HUES48 (cell line): ENCODE data around the gene TUBB6.

ENCODE experiments used
- H3K27ac ChIP-seq: one replicate; pipeline ENCODE4 v1.7.0; 2013; ENCODE audit warnings: low read depth, low read length, inconsistent platforms
- H3K27me3 ChIP-seq: 2 replicates; pipeline ENCODE4 v1.6.1; 2013; ENCODE audit warnings: mild to moderate bottlenecking, low read length; ENCODE audit not compliant: control insufficient read depth, insufficient read depth
- H3K36me3 ChIP-seq: 2 replicates; pipeline ENCODE4 v1.6.1; 2013; ENCODE audit warnings: low read length; ENCODE audit not compliant: control insufficient read depth, insufficient read depth
- H3K4me1 ChIP-seq: 2 replicates; pipeline ENCODE4 v1.6.1; 2013; ENCODE audit warnings: mild to moderate bottlenecking, low read length; ENCODE audit not compliant: control insufficient read depth, insufficient read depth
- H3K4me3 ChIP-seq: 2 replicates; pipeline ENCODE4 v1.5.1; 2013; ENCODE audit warnings: mild to moderate bottlenecking, low read depth, low read length
- H3K9ac ChIP-seq: 2 replicates; pipeline ENCODE4 v1.6.1; 2013; ENCODE audit warnings: mild to moderate bottlenecking, low read depth, low read length, moderate library complexity
- H3K9me3 ChIP-seq: 2 replicates; pipeline ENCODE4 v1.6.1; 2013; ENCODE audit warnings: low read length; ENCODE audit not compliant: control insufficient read depth, insufficient read depth

The TUBB6 gene

DNA sequence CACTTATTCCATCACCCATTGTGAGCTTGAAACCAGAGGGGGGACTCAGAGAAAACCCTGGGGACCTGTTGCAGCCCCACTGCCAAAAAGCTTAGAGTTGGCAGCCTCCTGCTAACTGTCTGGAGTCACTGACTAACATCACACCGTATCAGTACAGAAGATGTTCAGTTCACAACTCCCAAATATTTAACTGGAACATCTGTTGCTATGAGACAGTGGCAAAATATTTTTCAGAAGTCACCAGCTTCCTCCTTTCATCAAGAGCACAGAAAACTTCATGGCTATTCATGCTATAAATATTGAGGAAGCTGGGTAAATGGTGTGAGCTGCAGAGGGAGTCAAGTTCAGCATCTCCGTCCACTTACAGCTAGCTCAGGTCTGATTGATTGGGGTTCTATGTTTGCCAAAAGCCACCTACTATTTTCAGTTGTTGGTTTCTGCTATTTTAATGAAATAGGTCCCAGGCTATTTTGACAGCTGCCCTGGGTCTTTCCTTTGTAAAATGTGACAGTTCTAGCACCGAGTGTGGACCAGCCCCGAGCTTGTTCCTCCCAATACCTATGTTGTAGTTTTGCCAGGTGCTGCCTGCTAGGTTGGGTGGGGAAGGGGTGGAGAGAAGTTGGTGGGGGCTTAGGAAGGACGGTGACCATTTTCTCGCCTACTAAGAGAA, 9.8 kb downstream of the TUBB6 start:
- Histone ChIP-seq H3K4me1 (no peaks in the 10 kb centered on the region), H3K27ac (no peak overlapping the region), H3K27me3 (no peaks in the 10 kb centered on the region), H3K9me3 (no peaks in the 10 kb centered on the region), H3K4me3 (no peak overlapping the region), H3K36me3 (peaks cover 68% of the 10 kb centered on the region), H3K9ac (no peak overlapping the region)

GRCh38 chr18:12318334-12318697, 10.3 kb downstream of the TUBB6 start:
- peaks cover 66% of the 10 kb centered on the region for H3K36me3 ChIP-seq
- no peak overlapping the region for H3K9ac ChIP-seq
- no peaks in the 10 kb centered on the region for H3K4me1 ChIP-seq
- no peaks in the 10 kb centered on the region for H3K27me3 ChIP-seq
- H3K9me3 ChIP-seq = no peaks in the 10 kb centered on the region
- no peak overlapping the region for H3K27ac ChIP-seq
- H3K4me3 ChIP-seq = no peak overlapping the region

DNA sequence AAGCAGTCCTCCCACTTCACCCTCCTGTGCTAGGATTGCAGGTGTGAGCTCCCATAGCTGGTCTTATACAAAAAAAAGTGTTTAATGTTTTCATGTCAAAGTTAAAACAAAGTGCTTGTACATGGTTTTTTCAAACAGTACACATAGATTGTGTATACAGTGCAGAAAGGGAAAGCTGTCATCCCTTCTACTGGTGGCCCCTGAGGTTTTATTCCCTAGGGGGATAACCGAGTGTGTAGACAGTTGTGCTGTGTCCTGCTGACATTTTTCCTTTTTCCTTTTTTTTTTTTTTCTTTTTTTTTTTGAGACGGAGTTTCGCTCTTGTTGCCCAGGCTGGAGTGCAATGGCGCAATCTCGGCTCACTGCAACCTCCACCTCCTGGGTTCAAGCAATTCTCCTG, 10.8 kb downstream of the TUBB6 start:
- no peaks in the 10 kb centered on the region for H3K9me3 ChIP-seq
- no peak overlapping the region for H3K4me3 ChIP-seq
- H3K36me3 ChIP-seq = peaks cover 61% of the 10 kb centered on the region
- H3K27me3 ChIP-seq = no peaks in the 10 kb centered on the region
- H3K27ac ChIP-seq = no peak overlapping the region
- H3K4me1 ChIP-seq = no peaks in the 10 kb centered on the region
- no peak overlapping the region for H3K9ac ChIP-seq

DNA sequence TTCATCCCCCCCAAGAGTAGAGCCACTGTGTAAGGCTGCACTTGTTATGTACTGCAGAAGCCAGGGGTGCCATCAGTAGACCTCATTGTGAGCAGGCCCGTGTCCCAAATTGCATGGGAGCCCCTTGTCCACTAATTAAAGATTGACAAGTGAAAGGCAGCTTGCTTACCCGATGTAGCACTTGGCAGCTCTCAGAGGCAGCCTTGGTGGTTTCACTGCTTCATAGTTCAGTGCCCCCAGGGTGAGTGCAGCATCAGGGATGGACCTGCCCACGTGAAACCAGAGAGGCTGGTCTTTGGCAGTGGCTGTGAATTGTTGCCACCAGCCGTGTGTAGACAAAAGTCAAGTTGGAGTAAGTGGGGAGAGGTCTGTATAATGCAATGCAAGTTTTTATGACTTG, 13.3 kb downstream of the TUBB6 start:
- H3K9ac ChIP-seq = no peak overlapping the region
- no peaks in the 10 kb centered on the region for H3K9me3 ChIP-seq
- peaks cover 54% of the 10 kb centered on the region for H3K36me3 ChIP-seq
- H3K27ac ChIP-seq = no peak overlapping the region
- H3K27me3 ChIP-seq = no peaks in the 10 kb centered on the region
- no peaks in the 10 kb centered on the region for H3K4me1 ChIP-seq
- H3K4me3 ChIP-seq = no peak overlapping the region

DNA sequence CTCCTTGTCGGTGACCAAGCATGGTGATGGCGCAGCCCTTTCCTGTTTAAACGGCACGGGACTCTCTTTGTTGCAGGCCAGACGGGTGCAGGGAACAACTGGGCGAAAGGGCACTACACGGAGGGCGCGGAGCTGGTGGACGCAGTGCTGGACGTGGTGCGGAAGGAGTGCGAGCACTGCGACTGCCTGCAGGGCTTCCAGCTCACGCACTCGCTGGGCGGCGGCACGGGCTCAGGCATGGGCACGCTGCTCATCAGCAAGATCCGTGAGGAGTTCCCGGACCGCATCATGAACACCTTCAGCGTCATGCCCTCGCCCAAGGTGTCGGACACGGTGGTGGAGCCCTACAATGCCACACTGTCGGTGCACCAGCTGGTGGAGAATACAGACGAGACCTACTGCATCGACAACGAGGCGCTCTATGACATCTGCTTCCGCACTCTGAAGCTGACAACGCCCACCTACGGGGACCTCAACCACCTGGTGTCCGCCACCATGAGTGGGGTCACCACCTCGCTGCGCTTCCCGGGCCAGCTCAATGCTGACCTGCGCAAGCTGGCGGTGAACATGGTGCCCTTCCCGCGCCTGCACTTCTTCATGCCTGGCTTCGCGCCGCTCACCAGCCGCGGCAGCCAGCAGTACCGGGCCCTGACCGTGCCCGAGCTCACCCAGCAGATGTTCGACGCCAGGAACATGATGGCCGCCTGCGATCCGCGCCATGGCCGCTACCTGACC, 17.1 kb downstream of the TUBB6 start:
- H3K9ac ChIP-seq = no peak overlapping the region
- peaks cover 64% of the 10 kb centered on the region for H3K36me3 ChIP-seq
- no peaks in the 10 kb centered on the region for H3K9me3 ChIP-seq
- no peaks in the 10 kb centered on the region for H3K4me1 ChIP-seq
- H3K27me3 ChIP-seq = no peaks in the 10 kb centered on the region
- no peak overlapping the region for H3K4me3 ChIP-seq
- H3K27ac ChIP-seq = no peak overlapping the region

GRCh38 chr18:12325726-12326245, 17.7 kb downstream of the TUBB6 start:
- H3K27ac ChIP-seq = no peak overlapping the region
- no peaks in the 10 kb centered on the region for H3K9me3 ChIP-seq
- H3K27me3 ChIP-seq = no peaks in the 10 kb centered on the region
- peaks cover 59% of the 10 kb centered on the region for H3K36me3 ChIP-seq
- no peaks in the 10 kb centered on the region for H3K4me1 ChIP-seq
- H3K4me3 ChIP-seq = no peak overlapping the region
- H3K9ac ChIP-seq = no peak overlapping the region

DNA sequence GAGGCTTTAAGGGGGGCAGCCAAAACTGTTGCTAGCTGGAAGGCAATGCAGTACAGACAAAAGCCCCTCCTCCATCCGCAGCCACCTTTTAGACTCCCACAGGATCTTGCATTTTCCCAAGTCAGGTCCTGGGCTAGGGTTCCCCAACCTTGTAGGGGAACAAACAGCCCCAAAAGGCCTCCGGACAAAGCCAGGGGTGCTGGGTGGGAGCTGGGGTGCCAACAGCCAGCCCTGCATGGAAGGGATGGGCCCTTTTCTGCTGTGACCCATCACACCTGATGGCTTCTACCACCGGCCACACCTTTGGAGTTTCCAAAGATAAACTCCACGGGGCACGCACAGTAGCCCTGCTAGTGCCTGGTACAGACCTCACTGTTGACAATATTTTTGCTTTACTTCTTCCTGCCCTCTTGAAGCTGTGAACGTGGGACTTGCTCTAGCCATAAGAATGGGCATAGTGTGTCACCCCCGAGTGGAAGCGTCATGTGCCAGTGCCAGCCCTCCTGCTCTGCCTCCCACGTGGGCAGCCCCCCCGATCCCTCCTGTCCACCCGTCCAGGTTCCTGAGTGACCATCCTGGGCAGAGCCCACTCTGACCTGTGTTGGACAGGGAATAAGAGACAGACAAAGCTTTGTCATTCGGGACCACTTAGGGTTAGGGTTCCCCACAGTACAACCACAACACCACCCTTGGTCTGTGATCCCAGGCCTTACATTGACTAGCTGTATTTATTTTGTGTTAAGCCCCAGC, 18.8 kb downstream of the TUBB6 start:
- no peaks in the 10 kb centered on the region for H3K9me3 ChIP-seq
- H3K4me3 ChIP-seq = no peak overlapping the region
- H3K27me3 ChIP-seq = no peaks in the 10 kb centered on the region
- no peak overlapping the region for H3K27ac ChIP-seq
- H3K4me1 ChIP-seq = no peaks in the 10 kb centered on the region
- H3K9ac ChIP-seq = no peak overlapping the region
- peaks cover 53% of the 10 kb centered on the region for H3K36me3 ChIP-seq

DNA sequence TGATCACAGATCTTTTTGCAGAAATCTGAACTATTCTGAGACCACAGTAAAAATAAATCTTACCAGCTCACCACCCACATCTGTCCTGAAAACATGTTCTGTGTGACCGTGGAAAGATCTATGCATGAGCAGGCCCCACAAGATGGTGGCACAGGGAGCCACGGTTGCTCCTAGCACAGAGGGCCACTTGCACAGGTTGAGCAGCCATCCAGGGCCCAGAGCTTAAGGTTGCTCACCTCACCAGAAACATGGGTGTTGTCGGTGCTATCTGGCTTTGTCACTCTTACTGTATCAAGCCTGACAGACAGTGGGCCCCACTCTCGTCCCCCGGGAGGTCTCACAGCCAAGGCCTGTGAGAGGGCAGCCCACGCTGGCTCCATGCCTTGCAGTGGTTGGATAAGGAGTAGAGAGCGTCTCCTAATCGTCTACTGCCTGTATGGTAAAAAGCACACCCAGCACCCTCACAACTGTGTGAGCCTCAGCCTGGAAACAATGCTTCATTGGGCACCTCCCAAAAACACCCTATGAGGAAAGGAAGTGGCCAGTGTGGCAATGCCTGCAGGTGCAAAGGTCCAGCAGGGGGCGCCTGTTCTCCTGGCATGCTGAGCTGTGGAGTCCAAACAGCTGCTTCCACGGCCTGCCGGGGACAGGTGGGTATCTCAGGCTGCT, 19.6 kb downstream of the TUBB6 start:
- peaks cover 53% of the 10 kb centered on the region for H3K36me3 ChIP-seq
- no peak overlapping the region for H3K4me3 ChIP-seq
- no peaks in the 10 kb centered on the region for H3K4me1 ChIP-seq
- H3K9ac ChIP-seq = no peak overlapping the region
- no peaks in the 10 kb centered on the region for H3K9me3 ChIP-seq
- H3K27ac ChIP-seq = peak overlapping the region; percentile 21
- no peaks in the 10 kb centered on the region for H3K27me3 ChIP-seq

- Histone ChIP-seq H3K9ac (no peak overlapping the region), H3K27ac (no peak overlapping the region), H3K9me3 (no peaks in the 10 kb centered on the region), H3K36me3 (peaks cover 50% of the 10 kb centered on the region), H3K4me1 (no peaks in the 10 kb centered on the region), H3K27me3 (no peaks in the 10 kb centered on the region), H3K4me3 (no peak overlapping the region)
These were observed 20.3 kb downstream of the TUBB6 start for GRCh38 chr18:12328179-12328823.

- Histone ChIP-seq H3K9me3 (no peaks in the 10 kb centered on the region), H3K4me1 (peaks cover 8% of the 10 kb centered on the region), H3K36me3 (peaks cover 50% of the 10 kb centered on the region), H3K4me3 (no peak overlapping the region), H3K27ac (no peak overlapping the region), H3K9ac (no peak overlapping the region), H3K27me3 (no peaks in the 10 kb centered on the region)
These were observed 21.2 kb downstream of the TUBB6 start for GRCh38 chr18:12329125-12329698.
